Thyroid gland (tissue), 4 donors: Measurements from ENCODE around the gene SLAMF7.

Experiments used
- CTCF ChIP-seq, 6 experiments: fragments of 200-600 bp in 3 of 6; fragments of 450-650 bp in 3 of 6; sonication (generic) in 3 of 6; IDR thresholded peaks; one replicate each; pipeline ENCODE4 v1.5.1; 2016 to 2019; ENCODE audit warnings: antibody characterized with exemption in 6 of 6, mild to moderate bottlenecking in 2 of 6, inconsistent platforms in 1 of 6, moderate library complexity in 1 of 6
- POLR2A ChIP-seq, 2 donors: fragments of 450-650 bp; IDR thresholded peaks; one replicate each; pipeline ENCODE4 v1.6.1; 2017; ENCODE audit warnings: antibody characterized with exemption in 2 of 2, mild to moderate bottlenecking in 2 of 2, moderate library complexity in 1 of 2

- TF ChIP-seq CTCF (IDR thresholded peaks at IDR 0.05) (no peak), POLR2A (IDR thresholded peaks at IDR 0.05) (no peak)
These were observed 19.5 kb downstream of the SLAMF7 start for GRCh38 chr1:160758521-160758920.
